ENCODE data around the gene CKM.

DNA sequence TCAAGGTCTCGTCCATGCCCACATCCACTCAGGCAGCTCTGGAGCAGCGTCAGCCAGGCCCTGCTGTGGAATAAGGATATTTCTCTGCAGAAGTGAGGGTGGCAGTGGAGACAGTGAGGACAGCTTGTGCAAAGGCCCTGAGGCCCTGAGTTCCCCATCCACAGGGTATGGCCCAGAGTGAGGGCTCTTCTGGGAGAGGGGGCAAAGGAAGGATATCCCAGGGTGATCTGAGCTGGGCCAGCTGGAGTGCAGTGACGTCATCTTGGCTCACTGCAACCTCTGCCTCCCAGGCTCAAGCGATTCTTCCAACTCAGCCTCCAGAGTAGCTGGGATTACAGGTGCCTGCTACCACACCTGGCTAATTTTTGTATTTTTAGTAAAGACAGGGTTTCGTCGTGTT is 60.1 kb downstream of the CKM start:
- TF ChIP-seq, protein P1, sequence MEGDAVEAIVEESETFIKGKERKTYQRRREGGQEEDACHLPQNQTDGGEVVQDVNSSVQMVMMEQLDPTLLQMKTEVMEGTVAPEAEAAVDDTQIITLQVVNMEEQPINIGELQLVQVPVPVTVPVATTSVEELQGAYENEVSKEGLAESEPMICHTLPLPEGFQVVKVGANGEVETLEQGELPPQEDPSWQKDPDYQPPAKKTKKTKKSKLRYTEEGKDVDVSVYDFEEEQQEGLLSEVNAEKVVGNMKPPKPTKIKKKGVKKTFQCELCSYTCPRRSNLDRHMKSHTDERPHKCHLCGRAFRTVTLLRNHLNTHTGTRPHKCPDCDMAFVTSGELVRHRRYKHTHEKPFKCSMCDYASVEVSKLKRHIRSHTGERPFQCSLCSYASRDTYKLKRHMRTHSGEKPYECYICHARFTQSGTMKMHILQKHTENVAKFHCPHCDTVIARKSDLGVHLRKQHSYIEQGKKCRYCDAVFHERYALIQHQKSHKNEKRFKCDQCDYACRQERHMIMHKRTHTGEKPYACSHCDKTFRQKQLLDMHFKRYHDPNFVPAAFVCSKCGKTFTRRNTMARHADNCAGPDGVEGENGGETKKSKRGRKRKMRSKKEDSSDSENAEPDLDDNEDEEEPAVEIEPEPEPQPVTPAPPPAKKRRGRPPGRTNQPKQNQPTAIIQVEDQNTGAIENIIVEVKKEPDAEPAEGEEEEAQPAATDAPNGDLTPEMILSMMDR (IDR thresholded peaks at IDR 0.05; ENCODE audit: poor library complexity): no peak
- TF ChIP-seq EZH2 (IDR thresholded peaks at IDR 0.05; ENCODE audit: borderline replicate concordance): no peak

All from hepatocyte (in vitro differentiated cells).